ENCODE measurements around the gene COL9A2. TPM values are rescaled to one million over a fixed set of nuclear protein-coding genes. Genes with fewer than 3 reads are reported as not detected.

COL9A2 gene
- total and polyA plus RNA-seq, 2 donors: 3.4 to 39.1 TPM

DNA sequence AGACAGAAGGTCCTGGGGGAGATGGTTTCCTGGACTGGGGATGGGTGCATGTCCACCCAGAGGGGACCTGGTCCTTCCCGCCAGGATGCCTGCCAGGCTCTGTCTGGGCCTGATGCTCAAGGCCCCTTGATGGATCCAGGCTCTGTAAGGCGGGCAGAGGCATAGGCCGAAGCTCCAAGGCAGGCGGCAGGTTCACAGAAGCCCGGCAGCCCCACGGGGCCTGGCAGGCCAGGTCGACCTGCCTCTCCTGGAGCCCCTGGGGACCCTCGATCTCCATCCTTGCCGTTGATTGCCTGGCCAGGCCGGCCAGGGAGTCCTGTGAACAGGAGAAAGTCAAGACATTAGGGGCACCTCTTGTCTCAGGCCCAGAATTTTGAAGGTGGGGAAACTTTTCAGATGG is 16.0 kb downstream of the COL9A2 start:
- Histone ChIP-seq H3K9me3 (ENCODE audit: control insufficient read depth in 2 of 2, insufficient read depth in 1 of 2, low read length in 1 of 2) (no peaks in the 10 kb centered on the region), H3K36me3 (ENCODE audit: control insufficient read depth in 2 of 2, insufficient read depth in 2 of 2, low read length in 1 of 2) (no peaks in the 10 kb centered on the region), H3K27me3 (ENCODE audit: control insufficient read depth in 2 of 2, insufficient read depth in 1 of 2, low read length in 1 of 2) (no peaks in the 10 kb centered on the region), H3K4me3 (ENCODE audit: low read length in 2 of 2) (no peak overlapping the region), H3K27ac (ENCODE audit: low read depth in 1 of 2, low read length in 1 of 2) (no peak overlapping the region), H3K4me1 (ENCODE audit: control insufficient read depth in 2 of 2, insufficient read depth in 2 of 2, low read length in 2 of 2) (no peaks in the 10 kb centered on the region)
- 97% methylated on average over 10 of the region's 10 CpGs for WGBS
- DNase-seq (ENCODE audit: low read depth in 6 of 9, low spot score in 9 of 9): no peak

DNA sequence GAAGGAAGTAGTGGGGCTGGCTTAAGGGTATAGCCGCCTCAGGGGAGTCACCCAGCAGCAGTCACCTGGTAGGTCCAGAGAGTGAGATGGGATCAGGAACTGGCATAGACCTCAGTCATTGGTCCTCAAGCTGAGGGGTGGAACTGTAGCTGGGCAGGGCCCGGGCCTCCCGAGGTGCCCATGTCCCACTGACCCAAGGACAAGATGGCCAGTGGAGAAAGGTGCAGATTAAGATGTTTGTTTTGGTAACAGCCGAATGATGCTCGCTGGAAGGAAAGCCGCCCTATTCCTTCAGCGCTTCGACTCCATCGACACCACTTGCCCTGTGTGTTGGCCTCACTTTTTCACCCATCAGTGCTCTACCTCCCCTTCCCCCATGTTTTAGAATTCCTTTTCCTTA is 16.4 kb downstream of the COL9A2 start:
- Histone ChIP-seq H3K4me3 (ENCODE audit: low read length in 2 of 2) (no peak overlapping the region), H3K4me1 (ENCODE audit: control insufficient read depth in 2 of 2, insufficient read depth in 2 of 2, low read length in 2 of 2) (no peaks in the 10 kb centered on the region), H3K27ac (ENCODE audit: low read depth in 1 of 2, low read length in 1 of 2) (no peak overlapping the region), H3K27me3 (ENCODE audit: control insufficient read depth in 2 of 2, insufficient read depth in 1 of 2, low read length in 1 of 2) (no peaks in the 10 kb centered on the region), H3K36me3 (ENCODE audit: control insufficient read depth in 2 of 2, insufficient read depth in 2 of 2, low read length in 1 of 2) (no peaks in the 10 kb centered on the region), H3K9me3 (ENCODE audit: control insufficient read depth in 2 of 2, insufficient read depth in 1 of 2, low read length in 1 of 2) (no peaks in the 10 kb centered on the region)
- DNase-seq (ENCODE audit: low read depth in 6 of 9, low spot score in 9 of 9): no peak
- WGBS: 96% methylated on average over 9 of the region's 9 CpGs

DNA sequence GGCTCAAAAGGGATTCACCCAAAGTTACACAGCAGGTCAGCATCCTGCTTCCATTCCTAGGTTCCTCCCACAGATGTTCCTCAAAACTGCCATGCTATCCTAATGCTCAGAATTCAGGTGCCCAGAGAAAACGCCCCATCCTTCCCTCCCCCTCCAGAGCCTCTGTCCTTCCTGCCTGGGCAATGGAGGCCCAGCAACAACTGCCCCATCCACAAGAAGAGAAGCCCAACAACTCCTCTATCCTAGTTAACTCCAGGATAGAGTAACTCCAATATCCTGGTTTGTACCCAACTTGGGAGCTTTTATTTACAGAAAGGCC is 16.9 kb downstream of the COL9A2 start:
- H3K4me3 ChIP-seq (ENCODE audit: low read length in 2 of 2): no peak overlapping the region
- no peaks in the 10 kb centered on the region for H3K4me1 ChIP-seq (ENCODE audit: control insufficient read depth in 2 of 2, insufficient read depth in 2 of 2, low read length in 2 of 2)
- no peak overlapping the region for H3K27ac ChIP-seq (ENCODE audit: low read depth in 1 of 2, low read length in 1 of 2)
- H3K36me3 ChIP-seq (ENCODE audit: control insufficient read depth in 2 of 2, insufficient read depth in 2 of 2, low read length in 1 of 2): no peaks in the 10 kb centered on the region
- no peaks in the 10 kb centered on the region for H3K9me3 ChIP-seq (ENCODE audit: control insufficient read depth in 2 of 2, insufficient read depth in 1 of 2, low read length in 1 of 2)
- no peak for DNase-seq (ENCODE audit: low read depth in 6 of 9, low spot score in 9 of 9)
- no peaks in the 10 kb centered on the region for H3K27me3 ChIP-seq (ENCODE audit: control insufficient read depth in 2 of 2, insufficient read depth in 1 of 2, low read length in 1 of 2)
- 96% methylated on average over 1 of the region's 1 CpG for WGBS

DNA sequence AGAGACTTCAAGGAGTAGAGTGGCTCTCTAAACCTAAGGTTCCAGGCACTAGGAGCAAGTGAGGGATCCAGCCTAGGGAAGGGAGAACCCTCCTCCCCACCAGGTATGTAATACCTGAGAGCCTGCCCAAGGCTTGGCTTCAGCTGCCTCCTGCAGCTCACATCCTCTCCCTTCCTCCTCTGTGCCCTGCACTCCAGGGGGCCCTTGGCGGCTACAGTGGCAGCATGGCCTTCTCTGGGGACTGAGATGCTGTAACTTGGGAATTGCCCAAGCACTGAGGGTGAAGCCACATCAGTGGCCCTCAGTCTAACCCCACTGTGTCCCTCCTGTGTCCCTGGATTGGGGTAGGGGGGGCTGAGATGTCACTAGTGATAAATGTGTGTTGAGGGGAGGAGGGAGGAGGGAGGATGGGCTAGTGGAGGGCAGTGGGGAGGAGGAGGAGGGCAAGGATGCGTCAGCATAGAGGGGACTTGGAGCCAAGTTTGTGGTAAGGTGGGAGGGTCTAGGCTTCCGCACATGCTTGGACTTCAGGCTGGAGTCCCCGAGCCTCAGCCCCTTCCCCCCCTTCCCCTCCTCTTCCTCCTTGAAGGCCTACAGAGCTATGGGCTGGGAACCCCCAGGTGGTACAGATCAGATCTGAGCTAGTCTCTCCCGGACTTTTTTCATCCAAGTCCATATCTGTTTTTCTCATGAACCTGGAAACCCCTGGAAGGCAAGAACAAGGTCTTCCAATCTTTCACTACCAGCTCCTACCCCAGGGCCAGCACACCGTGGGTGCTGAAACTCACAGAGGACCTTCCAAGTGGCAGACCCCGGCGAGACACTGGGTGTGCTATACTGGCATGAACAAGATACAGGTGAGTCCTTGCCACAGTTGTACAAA is 17.5 kb downstream of the COL9A2 start:
- Histone ChIP-seq H3K9me3 (ENCODE audit: control insufficient read depth in 2 of 2, insufficient read depth in 1 of 2, low read length in 1 of 2) (no peaks in the 10 kb centered on the region), H3K27me3 (ENCODE audit: control insufficient read depth in 2 of 2, insufficient read depth in 1 of 2, low read length in 1 of 2) (no peaks in the 10 kb centered on the region), H3K36me3 (ENCODE audit: control insufficient read depth in 2 of 2, insufficient read depth in 2 of 2, low read length in 1 of 2) (peaks cover under 1 to 1% of the 10 kb centered on the region in 2 donors), H3K27ac (ENCODE audit: low read depth in 1 of 2, low read length in 1 of 2) (no peak overlapping the region), H3K4me1 (ENCODE audit: control insufficient read depth in 2 of 2, insufficient read depth in 2 of 2, low read length in 2 of 2) (no peaks in the 10 kb centered on the region), H3K4me3 (ENCODE audit: low read length in 2 of 2) (no peak overlapping the region)
- WGBS: 59% methylated on average over 8 of the region's 8 CpGs
- no peak for DNase-seq (ENCODE audit: low read depth in 6 of 9, low spot score in 9 of 9)

DNA sequence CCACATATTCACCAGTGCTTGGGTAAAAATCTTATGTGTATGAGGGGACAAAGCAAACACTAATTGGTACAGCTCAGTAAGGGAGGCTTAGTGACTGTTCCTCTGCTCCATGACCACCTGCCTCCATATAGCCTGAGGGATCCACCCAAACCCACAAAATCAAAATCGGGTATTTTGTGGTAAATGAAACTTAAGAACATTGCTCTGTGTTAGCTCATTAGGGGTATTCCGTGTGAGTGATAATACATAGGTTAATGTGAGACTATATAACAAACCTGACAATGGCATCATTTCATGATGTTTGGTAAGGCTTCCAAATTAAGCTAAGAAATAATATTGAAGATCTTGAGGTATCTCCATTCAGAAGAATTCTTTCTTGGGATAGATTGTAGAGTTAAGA is 25.8 kb downstream of the COL9A2 start:
- H3K27me3 ChIP-seq (ENCODE audit: control insufficient read depth in 2 of 2, insufficient read depth in 1 of 2, low read length in 1 of 2): no peaks in the 10 kb centered on the region
- H3K27ac ChIP-seq (ENCODE audit: low read depth in 1 of 2, low read length in 1 of 2): no peak overlapping the region
- no peak for DNase-seq (ENCODE audit: low read depth in 6 of 9, low spot score in 9 of 9)
- H3K4me3 ChIP-seq (ENCODE audit: low read length in 2 of 2): no peak overlapping the region
- peaks cover 30 to 54% of the 10 kb centered on the region in 2 donors for H3K36me3 ChIP-seq (ENCODE audit: control insufficient read depth in 2 of 2, insufficient read depth in 2 of 2, low read length in 1 of 2)
- WGBS: 95% methylated on average over 2 of the region's 2 CpGs
- H3K9me3 ChIP-seq (ENCODE audit: control insufficient read depth in 2 of 2, insufficient read depth in 1 of 2, low read length in 1 of 2): no peaks in the 10 kb centered on the region
- H3K4me1 ChIP-seq (ENCODE audit: control insufficient read depth in 2 of 2, insufficient read depth in 2 of 2, low read length in 2 of 2): no peaks in the 10 kb centered on the region

DNA sequence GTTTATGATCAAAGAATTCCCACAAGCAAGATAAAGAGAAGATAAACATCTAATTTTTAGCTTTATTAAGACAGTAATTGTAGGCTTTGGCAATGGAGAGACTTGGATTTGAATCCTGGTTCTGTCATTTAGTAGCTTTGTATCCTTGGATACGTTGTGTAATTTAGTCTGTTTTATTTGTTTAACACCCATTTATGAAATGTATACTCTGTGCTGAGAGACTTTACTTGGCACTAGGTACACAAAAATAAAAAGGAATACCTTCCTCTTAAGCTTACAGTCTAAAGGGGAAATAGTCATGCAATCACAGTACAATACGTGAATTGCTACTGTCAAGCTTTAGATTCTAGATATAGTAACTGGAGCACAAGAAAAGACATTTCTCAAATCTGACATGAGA is 35.2 kb downstream of the COL9A2 start:
- Histone ChIP-seq H3K27me3 (ENCODE audit: control insufficient read depth in 2 of 2, insufficient read depth in 1 of 2, low read length in 1 of 2) (no peaks in the 10 kb centered on the region), H3K4me1 (ENCODE audit: control insufficient read depth in 2 of 2, insufficient read depth in 2 of 2, low read length in 2 of 2) (no peaks in the 10 kb centered on the region), H3K36me3 (ENCODE audit: control insufficient read depth in 2 of 2, insufficient read depth in 2 of 2, low read length in 1 of 2) (peaks cover 11 to 24% of the 10 kb centered on the region in 2 donors), H3K27ac (ENCODE audit: low read depth in 1 of 2, low read length in 1 of 2) (no peak overlapping the region), H3K9me3 (ENCODE audit: control insufficient read depth in 2 of 2, insufficient read depth in 1 of 2, low read length in 1 of 2) (no peaks in the 10 kb centered on the region), H3K4me3 (ENCODE audit: low read length in 2 of 2) (no peak overlapping the region)
- no peak for DNase-seq (ENCODE audit: low read depth in 6 of 9, low spot score in 9 of 9)
- WGBS: 97% methylated on average over 2 of the region's 2 CpGs

DNA sequence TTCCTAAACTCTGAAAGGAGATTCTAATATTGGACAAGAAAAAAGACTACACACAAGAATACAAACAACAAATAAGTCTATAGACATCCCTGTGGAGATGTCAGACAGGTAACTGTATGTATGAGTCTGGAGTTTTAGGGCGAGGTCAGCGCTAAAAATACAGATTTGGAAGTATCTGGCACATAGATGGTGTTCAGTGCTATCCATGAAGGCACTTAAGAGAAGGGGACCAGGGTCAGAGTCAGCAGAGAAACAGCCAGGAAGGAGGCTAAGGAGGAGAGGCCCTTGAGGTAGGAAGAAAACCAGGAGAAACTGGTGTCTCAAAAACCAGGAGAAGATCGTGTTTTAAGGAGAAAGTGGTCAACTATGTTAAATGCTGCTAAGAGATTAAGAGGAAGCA is 41.0 kb downstream of the COL9A2 start:
- H3K27ac ChIP-seq (ENCODE audit: low read depth in 1 of 2, low read length in 1 of 2): no peak overlapping the region
- H3K27me3 ChIP-seq (ENCODE audit: control insufficient read depth in 2 of 2, insufficient read depth in 1 of 2, low read length in 1 of 2): no peaks in the 10 kb centered on the region
- no peaks in the 10 kb centered on the region for H3K4me1 ChIP-seq (ENCODE audit: control insufficient read depth in 2 of 2, insufficient read depth in 2 of 2, low read length in 2 of 2)
- 98% methylated on average over 3 of the region's 3 CpGs for WGBS
- H3K36me3 ChIP-seq (ENCODE audit: control insufficient read depth in 2 of 2, insufficient read depth in 2 of 2, low read length in 1 of 2): peaks cover 6 to 42% of the 10 kb centered on the region in 2 donors
- DNase-seq (ENCODE audit: low read depth in 6 of 9, low spot score in 9 of 9): no peak
- no peak overlapping the region for H3K4me3 ChIP-seq (ENCODE audit: low read length in 2 of 2)
- H3K9me3 ChIP-seq (ENCODE audit: control insufficient read depth in 2 of 2, insufficient read depth in 1 of 2, low read length in 1 of 2): no peaks in the 10 kb centered on the region

DNA sequence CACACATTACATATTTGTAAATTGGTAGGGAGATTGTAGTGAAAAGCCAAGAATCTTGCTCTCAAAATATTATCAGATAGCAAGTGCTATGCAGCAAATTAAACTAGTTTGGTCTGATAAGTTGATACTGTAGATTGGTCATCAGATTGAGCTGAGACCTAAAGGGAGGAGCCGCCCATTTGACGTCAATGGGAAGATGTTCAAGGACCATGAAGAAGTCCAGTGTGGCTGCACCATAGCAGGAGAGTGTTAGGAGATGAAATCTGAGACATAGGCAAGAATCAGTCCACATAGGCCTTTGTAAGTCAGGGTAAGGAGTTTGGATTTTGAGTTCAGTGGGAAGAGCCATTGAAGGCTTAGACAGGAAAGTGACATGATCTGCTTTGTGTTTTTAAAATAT is 42.8 kb downstream of the COL9A2 start:
- no peak for DNase-seq (ENCODE audit: low read depth in 6 of 9, low spot score in 9 of 9)
- Histone ChIP-seq H3K27me3 (ENCODE audit: control insufficient read depth in 2 of 2, insufficient read depth in 1 of 2, low read length in 1 of 2) (no peaks in the 10 kb centered on the region), H3K27ac (ENCODE audit: low read depth in 1 of 2, low read length in 1 of 2) (no peak overlapping the region), H3K4me3 (ENCODE audit: low read length in 2 of 2) (no peak overlapping the region), H3K4me1 (ENCODE audit: control insufficient read depth in 2 of 2, insufficient read depth in 2 of 2, low read length in 2 of 2) (no peaks in the 10 kb centered on the region), H3K9me3 (ENCODE audit: control insufficient read depth in 2 of 2, insufficient read depth in 1 of 2, low read length in 1 of 2) (no peaks in the 10 kb centered on the region), H3K36me3 (ENCODE audit: control insufficient read depth in 2 of 2, insufficient read depth in 2 of 2, low read length in 1 of 2) (peaks cover 12 to 52% of the 10 kb centered on the region in 2 donors)
- 98% methylated on average over 2 of the region's 2 CpGs for WGBS

DNA sequence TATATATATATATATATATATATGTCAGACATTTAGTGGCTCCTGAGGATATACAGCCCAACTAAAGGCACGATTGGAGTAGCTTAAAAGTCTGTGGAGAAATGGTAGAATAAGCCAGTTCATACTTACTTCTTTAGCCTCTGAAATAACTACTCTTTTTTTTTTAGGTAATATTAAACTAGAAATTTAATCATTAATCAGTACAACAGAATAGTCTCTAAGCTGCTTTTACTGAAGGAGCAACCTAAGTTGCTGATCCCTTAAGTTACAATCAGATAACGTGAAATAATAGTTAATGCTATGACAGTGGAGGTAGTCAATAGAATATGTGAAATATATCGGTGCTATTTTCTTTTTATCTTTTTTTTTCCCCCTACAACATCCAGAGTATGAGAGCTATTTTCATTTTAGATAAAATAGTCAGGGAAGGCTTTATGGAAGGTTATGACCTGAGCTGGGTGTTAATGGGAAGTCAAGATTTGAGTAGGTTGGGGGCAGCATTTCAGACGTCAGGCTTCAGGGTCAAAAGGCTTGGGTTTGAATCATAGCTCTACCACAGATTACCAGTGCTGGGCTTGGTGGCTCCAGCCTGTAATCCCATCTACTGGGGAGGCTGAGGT is 43.4 kb downstream of the COL9A2 start:
- H3K36me3 ChIP-seq (ENCODE audit: control insufficient read depth in 2 of 2, insufficient read depth in 2 of 2, low read length in 1 of 2): peaks cover 12 to 55% of the 10 kb centered on the region in 2 donors
- H3K27me3 ChIP-seq (ENCODE audit: control insufficient read depth in 2 of 2, insufficient read depth in 1 of 2, low read length in 1 of 2): no peaks in the 10 kb centered on the region
- WGBS: 86% methylated on average over 4 of the region's 4 CpGs
- H3K27ac ChIP-seq (ENCODE audit: low read depth in 1 of 2, low read length in 1 of 2): no peak overlapping the region
- no peak overlapping the region for H3K4me3 ChIP-seq (ENCODE audit: low read length in 2 of 2)
- DNase-seq (ENCODE audit: low read depth in 6 of 9, low spot score in 9 of 9): no peak
- no peaks in the 10 kb centered on the region for H3K9me3 ChIP-seq (ENCODE audit: control insufficient read depth in 2 of 2, insufficient read depth in 1 of 2, low read length in 1 of 2)
- no peaks in the 10 kb centered on the region for H3K4me1 ChIP-seq (ENCODE audit: control insufficient read depth in 2 of 2, insufficient read depth in 2 of 2, low read length in 2 of 2)

Measured in thymus (tissue), 11 donors.